H1 (cell line): ENCODE results near the gene HIGD1B. TPM values are rescaled to one million over a fixed set of nuclear protein-coding genes. Genes with fewer than 3 reads are reported as not detected.

Source experiments
- CTCF ChIA-PET: fragments of 300-600 bp; sonication (Branson Sonifier 250); formaldehyde crosslinking; loops from one replicate; lab custom pipeline; 2021; ENCODE audit not compliant: partially characterized antibody; lab: Charles Lee
- POLR2A ChIA-PET: fragments of 300-600 bp; sonication (Branson Sonifier 250); formaldehyde crosslinking; loops from one replicate; lab custom pipeline; 2021; ENCODE audit warnings: inconsistent platforms; ENCODE audit not compliant: partially characterized antibody; lab: Charles Lee
- DNase-seq, 2 experiments: peaks; one replicate each; pipeline versions ENCODE4 v3.0.0 to v3.0.0-alpha.2; 2010 to 2022; ENCODE audit warnings: low spot score in 2 of 2, low read depth in 1 of 2, mixed read lengths in 1 of 2
- FAIRE-seq: peaks from 2 replicates; lab custom pipeline; 2011; peaks lifted over from hg19 to GRCh38; lab: Jason Lieb, UNC
- H2AFZ ChIP-seq: 2 replicates; pipeline ENCODE4 v1.8.1; 2012; ENCODE audit warnings: low read length, inconsistent platforms
- H2AK5ac ChIP-seq: 2 replicates; pipeline ENCODE4 v1.6.1; 2013; ENCODE audit warnings: low read depth, low read length
- H2BK120ac ChIP-seq: replicated peaks from 2 replicates; pipeline ENCODE3; 2013; ENCODE audit warnings: low read depth, low read length, inconsistent platforms
- H2BK12ac ChIP-seq: 2 replicates; pipeline ENCODE4 v1.6.1; 2013; ENCODE audit warnings: low read depth, low read length
- H2BK15ac ChIP-seq: 2 replicates; pipeline ENCODE4 v1.6.1; 2013; ENCODE audit warnings: low read length
- H2BK20ac ChIP-seq: 2 replicates; pipeline ENCODE4 v1.6.1; 2013; ENCODE audit warnings: low read length
- H2BK5ac ChIP-seq: 2 replicates; pipeline ENCODE4 v1.6.1; 2013; ENCODE audit warnings: low read depth, low read length
- H3K14ac ChIP-seq: 2 replicates; pipeline ENCODE4 v1.6.1; 2013; ENCODE audit warnings: inconsistent platforms; ENCODE audit not compliant: insufficient read length
- H3K18ac ChIP-seq: 2 replicates; pipeline ENCODE4 v1.6.1; 2013; ENCODE audit warnings: low read length; ENCODE audit errors: extremely low read depth
- H3K23ac ChIP-seq: 2 replicates; pipeline ENCODE4 v1.6.1; 2013; ENCODE audit warnings: inconsistent platforms; ENCODE audit not compliant: insufficient read length
- H3K23me2 ChIP-seq: 2 replicates; pipeline ENCODE4 v1.6.1; 2013; ENCODE audit warnings: low read depth, low read length
- H3K27ac ChIP-seq: 2 replicates; pipeline ENCODE4 v1.6.1; 2011; ENCODE audit warnings: low read depth, low read length, inconsistent platforms
- H3K27me3 ChIP-seq, 4 experiments: replicated peaks in 1 of 4; 1 replicate in 1 of 4; 2 replicates in 3 of 4; pipeline versions ENCODE4 v1.6.1 to v1.8.1; 2011 to 2013; ENCODE audit warnings: low read length in 3 of 4, mild to moderate bottlenecking in 3 of 4, inconsistent platforms in 2 of 4, mixed read lengths in 2 of 4, moderate library complexity in 1 of 4; ENCODE audit not compliant: control insufficient read depth in 3 of 4, insufficient read depth in 3 of 4; ENCODE audit errors: extremely low read depth in 1 of 4
- H3K36me3 ChIP-seq, 4 experiments: 2 replicates each; pipeline versions ENCODE4 v1.6.1 to v1.8.1; 2011 to 2013; ENCODE audit warnings: mild to moderate bottlenecking in 4 of 4, low read length in 3 of 4, moderate library complexity in 2 of 4, control low read depth in 1 of 4, inconsistent platforms in 1 of 4; ENCODE audit not compliant: insufficient read depth in 4 of 4, control insufficient read depth in 2 of 4
- H3K4ac ChIP-seq: replicated peaks from 2 replicates; pipeline ENCODE3; 2013; ENCODE audit warnings: low read length, low read depth, mixed read lengths, inconsistent platforms; ENCODE audit not compliant: insufficient read length
- H3K4me1 ChIP-seq, 4 experiments: replicated peaks in 1 of 4; 1 replicate in 1 of 4; 2 replicates in 3 of 4; pipeline versions ENCODE4 v1.6.1 to v1.8.1; 2011 to 2013; ENCODE audit warnings: low read length in 3 of 4, inconsistent platforms in 2 of 4, mixed read lengths in 1 of 4; ENCODE audit not compliant: insufficient read depth in 4 of 4, control insufficient read depth in 3 of 4
- H3K4me2 ChIP-seq, 2 experiments: 2 replicates each; pipeline versions ENCODE4 v1.6.1 to v1.8.1; 2011 to 2013; ENCODE audit warnings: low read depth in 2 of 2, low read length in 2 of 2, control low read depth in 1 of 2, inconsistent platforms in 1 of 2, mild to moderate bottlenecking in 1 of 2; ENCODE audit not compliant: insufficient read depth in 1 of 2
- H3K4me3 ChIP-seq, 4 experiments: fragments of 200-600, 300-600 bp in 1 of 4; sonication (generic), shearing (Covaris generic), sonication (Bioruptor Twin) in 1 of 4; 2 replicates each; pipeline versions ENCODE4 v1.5.1 to v1.8.1; 2011 to 2016; ENCODE audit warnings: low read length in 4 of 4, low read depth in 3 of 4, control low read depth in 2 of 4, inconsistent platforms in 2 of 4, mild to moderate bottlenecking in 2 of 4, mixed read lengths in 1 of 4, moderate library complexity in 1 of 4; ENCODE audit not compliant: insufficient read depth in 2 of 4; ENCODE audit errors: extremely low read depth in 1 of 4
- H3K56ac ChIP-seq: replicated peaks from 2 replicates; pipeline ENCODE3; 2013; ENCODE audit warnings: low read depth, mild to moderate bottlenecking, mixed read lengths, low read length, inconsistent platforms; ENCODE audit not compliant: insufficient read length
- H3K79me1 ChIP-seq: 2 replicates; pipeline ENCODE4 v1.6.1; 2013; ENCODE audit warnings: low read depth, low read length, control low read depth
- H3K79me2 ChIP-seq, 2 experiments: 2 replicates each; pipeline versions ENCODE4 v1.6.1 to v1.8.1; 2012 to 2013; ENCODE audit warnings: low read length in 2 of 2, mild to moderate bottlenecking in 2 of 2, inconsistent platforms in 1 of 2; ENCODE audit not compliant: insufficient read depth in 2 of 2, control insufficient read depth in 1 of 2
- H3K9ac ChIP-seq, 4 experiments: replicated peaks in 1 of 4; 1 replicate in 1 of 4; 2 replicates in 3 of 4; pipeline versions ENCODE4 v1.6.1 to v1.8.1; 2011 to 2013; ENCODE audit warnings: low read depth in 3 of 4, low read length in 3 of 4, control low read depth in 2 of 4, mild to moderate bottlenecking in 2 of 4, moderate library complexity in 2 of 4, inconsistent platforms in 1 of 4; ENCODE audit errors: extremely low read depth in 1 of 4
- H3K9me3 ChIP-seq, 2 experiments: 2 replicates each; pipeline versions ENCODE4 v1.6.1 to v1.8.1; 2012 to 2013; ENCODE audit warnings: mild to moderate bottlenecking in 2 of 2, moderate library complexity in 2 of 2, control low read depth in 1 of 2, inconsistent platforms in 1 of 2, low read depth in 1 of 2, low read length in 1 of 2, mixed read lengths in 1 of 2; ENCODE audit not compliant: insufficient read depth in 2 of 2
- H4K20me1 ChIP-seq, 2 experiments: replicated peaks in 1 of 2; 2 replicates each; pipeline versions ENCODE3 to v1.8.1; 2011 to 2013; ENCODE audit warnings: inconsistent platforms in 2 of 2, low read length in 2 of 2, mild to moderate bottlenecking in 1 of 2; ENCODE audit not compliant: insufficient read depth in 2 of 2, control insufficient read depth in 1 of 2
- H4K5ac ChIP-seq: 2 replicates; pipeline ENCODE4 v1.6.1; 2013; ENCODE audit warnings: low read length, low read depth, mixed read lengths, inconsistent platforms; ENCODE audit not compliant: insufficient read length
- H4K8ac ChIP-seq: 2 replicates; pipeline ENCODE4 v1.8.0; 2013; ENCODE audit warnings: mild to moderate bottlenecking, moderate library complexity, low read length, inconsistent platforms; ENCODE audit not compliant: insufficient read depth; ENCODE audit errors: extremely low read depth
- H4K91ac ChIP-seq: replicated peaks from 2 replicates; pipeline ENCODE3; 2013; ENCODE audit warnings: low read length, mixed read lengths, inconsistent platforms; ENCODE audit not compliant: insufficient read length
- CHD1 ChIP-seq: IDR thresholded peaks from 2 replicates; pipeline ENCODE4 v1.6.1; 2012; ENCODE audit warnings: low read depth, low read length, improper control_type of control experiment
- TCF12 ChIP-seq: IDR thresholded peaks from 2 replicates; pipeline ENCODE4 v1.6.1; 2011; ENCODE audit warnings: low read depth, mild to moderate bottlenecking, low read length
- YY1 ChIP-seq: IDR thresholded peaks from 2 replicates; pipeline ENCODE4 v1.6.1; 2011; ENCODE audit warnings: low read depth, mild to moderate bottlenecking, low read length
- WGBS, 2 experiments: shearing (Covaris generic) in 1 of 2; methylation state at CpG; one replicate each; pipeline versions ENCODE4 v1.1.6 to v1.1.7; 2013 to 2015; ENCODE audit warnings: low lambda C conversion rate in 2 of 2, mixed read lengths in 2 of 2, inconsistent platforms in 1 of 2, low coverage in 1 of 2, missing lambda C conversion rate in 1 of 2; ENCODE audit not compliant: insufficient replicate concordance in 2 of 2, insufficient coverage in 1 of 2, insufficient read length in 1 of 2; ENCODE audit errors: extremely low coverage in 1 of 2, missing lambda C conversion rate in 1 of 2; 5-methylcytosine and 5-hydroxymethylcytosine counted together
- long read RNA-seq, 2 experiments: library from RNA in 1 of 2; library from capped mRNA in 1 of 2; stranded (forward); transcript quantifications; one replicate each; pipeline ENCODE4 v2.0.0, GENCODE V29; 2021; ENCODE audit warnings: inconsistent platforms in 1 of 2
- polyA minus RNA-seq, 3 experiments: library from RNA; depleted of rRNA, polyadenylated mRNA; stranded (reverse); fragments of >200 nt; gene quantifications; 1 replicate in 2 of 3; 2 replicates in 1 of 3; pipeline ENCODE4 v1.2.3, GENCODE V29; 2011
- polyA plus RNA-seq, 7 experiments: library from polyadenylated mRNA; depleted of rRNA in 3 of 7; stranded (reverse) in 5 of 7; unstranded in 2 of 7; fragments of >200 nt in 5 of 7; fragments of 200-250 nt in 2 of 7; gene quantifications; 1 replicate in 5 of 7; 2 replicates in 1 of 7; 4 replicates in 1 of 7; pipeline versions ENCODE4 v1.2.1 to v1.2.3, GENCODE V29; 2011 to 2013; ENCODE audit warnings: missing spikeins in 2 of 7, mixed read lengths in 2 of 7
- total RNA-seq: library from RNA; stranded (reverse); fragmentation: NEBNext Ultra II Directional; extraction: Animal tissue kit (Norgen Biotek cat#: 25700); gene quantifications from 2 replicates; pipeline ENCODE4 v1.2.1, GENCODE V29; 2021
- TF ChIP-seq, protein P1 (sequence below): IDR thresholded peaks from 2 replicates; pipeline ENCODE4 v1.6.1; 2011; ENCODE audit warnings: low read length, improper control_type of control experiment

Gene HIGD1B
- total RNA-seq (not detected in 2 replicates), polyA plus RNA-seq (2011; rRNA removed) (not detected in 2 replicates), polyA minus RNA-seq (2011; rRNA and poly(A)+ RNA removed) (not detected in 2 replicates)
- not detected for polyA plus RNA-seq (2011; cell fraction: cytosol; rRNA removed)
- not detected for polyA plus RNA-seq (2011; cell fraction: nucleus; rRNA removed)
- polyA plus RNA-seq (2012, experiment 1 of 2): not detected in 4 replicates
- polyA plus RNA-seq (2012, experiment 2 of 2): not detected
- not detected for polyA plus RNA-seq (2013, experiment 1 of 2)
- not detected for polyA plus RNA-seq (2013, experiment 2 of 2)
- not detected for polyA minus RNA-seq (2011; cell fraction: cytosol; rRNA and poly(A)+ RNA removed)
- not detected for polyA minus RNA-seq (2011; cell fraction: nucleus; rRNA and poly(A)+ RNA removed)
- long read RNA-seq, experiment 1: 0 reads
- long read RNA-seq, experiment 2: 0 reads

DNA sequence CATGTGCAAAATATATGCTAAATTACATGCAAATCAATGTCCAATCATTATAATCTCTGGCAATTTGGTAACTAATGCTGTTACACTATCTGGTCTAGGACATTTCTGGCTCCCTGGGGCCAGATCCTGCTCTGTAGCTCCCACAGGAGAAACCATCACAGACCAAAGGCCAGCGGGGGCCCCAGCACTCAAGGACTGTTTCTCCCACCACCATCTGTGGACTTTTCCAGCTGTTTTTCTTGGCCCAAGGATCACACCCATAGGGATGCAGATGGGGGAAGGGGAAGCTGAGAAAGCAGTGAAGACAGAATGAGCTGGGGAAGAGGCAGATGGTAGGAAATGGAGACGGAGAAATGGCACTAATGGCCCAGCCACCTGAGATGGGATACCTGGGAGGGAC lies at the start of gene HIGD1B:
Gene HIGD1B, plus strand, starts transcription at position 298 of the 400 bp plus-strand sequence. CDS start 270 bp downstream, outside the sequence.
- ChIA-PET CTCF (interaction anchor here (1.2 to 28.4 kb wide), 4 partner anchors 15 to 122 kb away, joined by 3 to 577 read pairs (median 73); no protein-coding TSS in a partner anchor), POLR2A (interaction anchor here (0.9 to 7.4 kb wide), 13 partner anchors 8 to 88 kb away, joined by 3 to 58 read pairs (median 5); partner anchors contain the start of genes EFTUD2 and GJC1)
- H2BK12ac ChIP-seq: no peak within 1 kb of the TSS
- H2BK15ac ChIP-seq: no peak within 1 kb of the TSS
- H4K91ac ChIP-seq: no peak within 1 kb of the TSS
- H3K79me1 ChIP-seq: no peaks in the 10 kb centered on the region
- peaks cover 6 to 24% (median 20%) of the 10 kb centered on the region in 4 experiments for H3K36me3 ChIP-seq
- no peaks in the 10 kb centered on the region for H3K9me3 ChIP-seq
- no peak within 1 kb of the TSS for H4K5ac ChIP-seq
- H3K79me2 ChIP-seq: no peaks in the 10 kb centered on the region
- no peak within 1 kb of the TSS for H3K14ac ChIP-seq
- no peak within 1 kb of the TSS for H3K4me2 ChIP-seq
- H3K9ac ChIP-seq: no peak within 1 kb of the TSS
- H3K27me3 ChIP-seq: no peaks in the 10 kb centered on the region
- H3K23me2 ChIP-seq: no peaks in the 10 kb centered on the region
- H3K56ac ChIP-seq: no peak within 1 kb of the TSS
- H3K27ac ChIP-seq: no peak within 1 kb of the TSS
- no peak within 1 kb of the TSS for H2BK20ac ChIP-seq
- no peak within 1 kb of the TSS for H3K23ac ChIP-seq
- H2BK120ac ChIP-seq: no peak within 1 kb of the TSS
- peaks cover 6 to 20% (median 9%) of the 10 kb centered on the region in 4 experiments for H3K4me1 ChIP-seq
- no peak for TF ChIP-seq YY1
- TF ChIP-seq, protein P1, sequence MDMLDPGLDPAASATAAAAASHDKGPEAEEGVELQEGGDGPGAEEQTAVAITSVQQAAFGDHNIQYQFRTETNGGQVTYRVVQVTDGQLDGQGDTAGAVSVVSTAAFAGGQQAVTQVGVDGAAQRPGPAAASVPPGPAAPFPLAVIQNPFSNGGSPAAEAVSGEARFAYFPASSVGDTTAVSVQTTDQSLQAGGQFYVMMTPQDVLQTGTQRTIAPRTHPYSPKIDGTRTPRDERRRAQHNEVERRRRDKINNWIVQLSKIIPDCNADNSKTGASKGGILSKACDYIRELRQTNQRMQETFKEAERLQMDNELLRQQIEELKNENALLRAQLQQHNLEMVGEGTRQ: no peak
- TF ChIP-seq CHD1: no peak
- no peak for TF ChIP-seq TCF12
- DNase-seq (no peak), FAIRE-seq (no peak)
- H3K4me3 ChIP-seq: no peak within 1 kb of the TSS
- no peak within 1 kb of the TSS for H2AFZ ChIP-seq
- H2AK5ac ChIP-seq: no peak within 1 kb of the TSS
- 89% methylated on average over 2 of the region's 2 CpGs; no CpG with 5 or more reads in 1 of the 2 experiments for WGBS, 2 experiments
- H3K4ac ChIP-seq: no peak within 1 kb of the TSS
- H3K18ac ChIP-seq: no peak within 1 kb of the TSS
- no peak within 1 kb of the TSS for H2BK5ac ChIP-seq
- peaks cover 0 to 1% of the 10 kb centered on the region in 2 experiments for H4K20me1 ChIP-seq
- no peak within 1 kb of the TSS for H4K8ac ChIP-seq
